GM21528 (cell line): Measurements from ENCODE around the gene MFAP1.
A peak's percentile ranks its signal among the peaks of the same experiment; 100 is the strongest.
"Not testable (repeated sequence)": the region's sequence is repeated elsewhere in the genome, so short reads cannot be mapped to it uniquely, and the experiment has no call there.

Source experiments
- ATAC-seq: cut with Tn5 transposase; IDR thresholded peaks from one replicate; pipeline ENCODE4 v1.9.1; 2021; ENCODE audit warnings: mild to moderate bottlenecking, moderate library complexity; ENCODE audit not compliant: unreplicated experiment, low FRiP score

MFAP1 gene, protein sequence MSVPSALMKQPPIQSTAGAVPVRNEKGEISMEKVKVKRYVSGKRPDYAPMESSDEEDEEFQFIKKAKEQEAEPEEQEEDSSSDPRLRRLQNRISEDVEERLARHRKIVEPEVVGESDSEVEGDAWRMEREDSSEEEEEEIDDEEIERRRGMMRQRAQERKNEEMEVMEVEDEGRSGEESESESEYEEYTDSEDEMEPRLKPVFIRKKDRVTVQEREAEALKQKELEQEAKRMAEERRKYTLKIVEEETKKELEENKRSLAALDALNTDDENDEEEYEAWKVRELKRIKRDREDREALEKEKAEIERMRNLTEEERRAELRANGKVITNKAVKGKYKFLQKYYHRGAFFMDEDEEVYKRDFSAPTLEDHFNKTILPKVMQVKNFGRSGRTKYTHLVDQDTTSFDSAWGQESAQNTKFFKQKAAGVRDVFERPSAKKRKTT

DNA sequence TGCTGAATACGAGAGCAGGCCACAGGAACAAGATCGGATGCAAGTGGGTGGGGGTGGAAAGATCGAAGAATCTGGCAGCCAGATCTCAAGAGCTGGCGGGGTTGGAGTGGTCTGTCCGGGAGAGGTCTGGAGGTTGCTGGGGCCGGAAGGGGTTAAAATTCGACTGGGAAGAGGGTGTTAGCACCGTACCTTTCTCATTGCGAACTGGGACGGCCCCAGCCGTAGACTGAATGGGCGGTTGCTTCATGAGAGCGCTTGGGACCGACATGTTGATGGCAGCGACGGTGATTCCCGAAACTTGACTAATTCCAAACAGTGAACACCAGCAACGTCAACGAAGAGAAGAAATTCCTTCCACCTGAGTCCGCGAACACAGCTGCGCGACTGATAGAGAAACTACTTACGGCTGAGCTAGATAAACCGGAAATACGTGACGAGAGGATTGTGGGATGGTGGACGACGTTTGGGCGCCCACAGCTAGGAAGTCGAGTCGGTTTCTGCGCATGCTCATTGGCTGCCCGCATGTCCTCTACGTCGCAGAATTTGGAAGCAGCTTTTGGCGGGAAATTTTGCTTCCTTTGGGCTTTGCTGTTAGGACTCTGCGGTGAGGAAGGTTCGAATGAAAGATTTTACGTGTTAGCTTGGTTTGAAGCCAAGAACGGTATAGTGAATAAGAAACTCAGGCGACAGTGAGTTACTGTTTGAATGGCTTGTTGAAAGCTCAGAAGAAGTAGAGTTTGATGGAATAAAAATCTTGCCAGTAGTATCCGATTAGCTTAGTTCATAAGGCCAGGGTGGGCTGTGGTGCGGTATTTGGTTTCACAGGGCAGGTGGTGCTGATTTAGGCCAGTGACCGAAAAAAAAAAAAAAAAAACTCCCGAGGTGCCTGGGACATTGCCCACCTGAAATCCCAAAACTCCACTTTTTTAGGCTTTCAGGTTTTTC, at the start of gene MFAP1:
Gene MFAP1 (minus strand): TSS at position 389 of the 945 bp plus-strand sequence. CDS start 121 bp downstream, at position 268.
- ATAC-seq = peak; percentile 70

DNA sequence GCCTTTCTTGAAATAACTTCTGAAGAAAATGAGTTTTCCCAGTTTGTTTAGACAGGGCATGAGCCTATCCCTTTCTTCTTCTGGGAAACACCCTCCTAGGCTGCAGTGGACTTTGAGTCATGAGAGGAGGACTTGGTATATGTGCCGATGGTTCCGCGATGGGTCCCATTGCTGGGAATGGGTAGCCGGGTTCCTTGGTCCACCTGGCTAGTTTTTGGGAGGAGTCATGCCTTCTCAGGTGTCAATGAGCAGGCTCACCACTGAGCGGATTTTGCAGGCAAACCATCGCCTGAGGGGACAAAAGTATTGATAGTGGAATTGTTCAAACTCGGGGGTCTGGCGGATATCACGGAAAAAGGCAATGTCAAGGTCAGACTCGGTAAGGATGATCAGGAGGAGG, 49.2 kb upstream of the MFAP1 start:
- ATAC-seq = no peak

DNA sequence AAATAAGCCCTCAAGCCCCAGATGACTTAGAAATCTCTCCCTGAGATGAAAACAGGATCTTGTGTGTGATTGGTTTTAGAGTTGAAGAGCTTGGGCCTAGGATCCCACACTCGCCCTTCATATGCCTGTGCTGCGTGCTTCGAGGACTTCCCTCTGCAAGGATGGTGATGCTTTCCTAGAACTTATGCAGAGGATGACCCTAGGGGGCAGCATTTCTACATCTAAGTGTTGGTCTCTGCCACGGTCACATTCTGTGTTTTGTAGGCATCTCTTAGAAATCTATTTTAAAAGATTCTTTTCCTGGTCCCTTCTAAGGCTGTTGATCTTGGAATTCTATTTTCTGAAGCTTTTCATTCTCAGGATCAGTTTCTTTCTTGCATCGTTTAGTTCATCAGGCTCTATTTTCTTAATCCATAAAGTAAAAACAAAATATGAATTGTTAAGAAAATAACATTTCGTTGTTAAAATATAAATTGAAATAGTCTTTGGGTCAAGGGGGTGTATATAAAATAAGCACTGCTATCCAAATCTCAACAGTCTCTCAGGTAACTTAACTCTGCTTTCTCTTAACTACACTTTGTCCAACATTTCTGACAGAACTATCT, 48.0 kb upstream of the MFAP1 start:
- no peak for ATAC-seq

DNA sequence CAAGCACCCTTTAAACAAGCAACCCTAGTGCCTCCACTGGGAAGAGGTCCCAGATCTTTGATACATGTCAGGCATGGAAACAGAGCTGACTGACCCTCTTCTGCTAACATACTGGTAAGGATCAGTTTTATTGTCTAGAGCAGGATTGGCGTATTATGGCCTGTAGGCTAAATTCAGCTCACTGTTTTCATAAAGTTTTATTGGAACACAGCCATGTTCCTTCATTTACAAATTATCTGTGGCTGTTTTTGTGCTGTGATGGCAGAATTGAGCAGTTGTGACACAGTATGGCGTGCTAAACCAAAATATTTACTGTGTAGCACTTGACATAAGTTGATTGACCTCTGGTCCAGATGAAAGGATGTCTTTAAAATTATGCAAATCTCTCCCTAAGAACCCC, 47.3 kb upstream of the MFAP1 start:
- no peak for ATAC-seq

DNA sequence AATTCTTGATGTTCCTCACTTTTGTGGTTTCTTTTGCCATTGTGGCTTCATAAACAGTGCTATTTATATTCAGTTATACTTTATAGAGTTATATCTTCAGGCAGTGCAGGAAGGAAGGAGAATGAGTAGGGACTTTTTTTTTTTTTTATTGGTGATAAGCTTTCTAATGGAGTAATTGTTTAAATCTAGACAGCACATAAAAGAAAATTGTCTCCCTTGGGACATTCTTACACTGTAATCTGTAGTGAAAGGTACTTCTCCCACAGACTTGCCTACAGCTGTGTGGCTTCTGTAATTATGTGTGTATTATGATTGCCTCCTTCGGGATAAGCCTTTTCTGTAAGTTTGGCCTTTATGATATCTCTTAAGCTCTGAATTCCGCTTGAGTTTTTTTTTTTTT, 43.9 kb upstream of the MFAP1 start:
- ATAC-seq = no peak

DNA sequence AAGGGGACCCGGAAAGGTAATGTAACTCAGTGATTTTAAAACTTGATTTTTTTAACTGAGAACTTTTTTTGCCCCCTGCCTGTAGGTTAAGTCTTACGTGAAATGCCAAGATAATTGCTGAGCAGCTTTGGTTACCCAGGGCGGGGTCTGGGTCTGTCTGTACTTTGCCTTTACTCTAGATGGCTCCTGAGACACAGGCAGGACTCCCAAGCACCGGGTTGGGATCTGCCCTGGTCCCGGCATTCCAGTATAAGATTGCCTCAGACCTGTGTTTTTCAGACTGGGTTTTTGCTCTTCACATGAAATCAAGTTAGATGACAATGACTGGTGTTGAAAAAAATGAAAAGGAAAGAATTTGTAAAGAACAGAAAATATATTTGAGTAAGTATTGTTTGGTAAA, 42.6 kb upstream of the MFAP1 start:
- no peak for ATAC-seq

DNA sequence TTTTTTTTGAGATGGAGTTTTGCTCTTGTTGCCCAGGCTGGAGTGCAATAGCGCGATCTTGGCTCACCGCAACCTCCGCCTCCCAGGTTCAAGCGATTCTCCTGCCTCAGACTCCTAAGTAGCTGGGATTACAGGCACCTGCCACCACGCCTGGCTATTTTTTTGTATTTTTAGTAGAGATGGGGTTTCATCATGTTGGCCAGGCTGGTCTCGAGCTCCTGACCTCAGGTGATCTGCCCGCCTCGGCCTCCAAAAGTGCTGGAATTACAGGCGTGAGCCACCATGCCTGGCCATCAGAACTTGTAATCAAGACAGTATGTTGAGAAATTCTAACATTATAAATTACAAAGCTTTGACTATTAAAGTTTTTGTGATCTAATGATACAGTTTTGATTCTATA, 42.1 kb upstream of the MFAP1 start:
- ATAC-seq = not testable (repeated sequence)

DNA sequence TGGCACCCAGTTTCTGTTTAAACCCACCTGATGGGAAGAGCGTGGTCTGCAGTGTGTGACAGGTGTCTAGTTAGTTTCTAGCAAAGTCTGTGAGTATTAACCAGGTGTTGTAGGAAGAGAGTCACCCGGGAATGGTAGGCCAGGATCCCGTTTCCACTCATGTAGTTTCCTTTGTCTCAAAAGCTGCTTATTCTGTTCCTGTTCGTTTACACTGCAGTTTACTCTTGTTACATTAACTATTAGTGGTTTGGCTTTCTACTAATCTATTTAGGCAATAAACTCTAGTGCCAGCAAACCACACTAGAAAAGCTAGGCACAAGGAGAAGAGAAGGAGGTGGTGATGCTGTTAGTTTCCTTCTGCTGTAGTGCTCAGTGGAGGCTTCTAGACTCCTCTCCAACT, 35.1 kb upstream of the MFAP1 start:
- ATAC-seq = no peak

DNA sequence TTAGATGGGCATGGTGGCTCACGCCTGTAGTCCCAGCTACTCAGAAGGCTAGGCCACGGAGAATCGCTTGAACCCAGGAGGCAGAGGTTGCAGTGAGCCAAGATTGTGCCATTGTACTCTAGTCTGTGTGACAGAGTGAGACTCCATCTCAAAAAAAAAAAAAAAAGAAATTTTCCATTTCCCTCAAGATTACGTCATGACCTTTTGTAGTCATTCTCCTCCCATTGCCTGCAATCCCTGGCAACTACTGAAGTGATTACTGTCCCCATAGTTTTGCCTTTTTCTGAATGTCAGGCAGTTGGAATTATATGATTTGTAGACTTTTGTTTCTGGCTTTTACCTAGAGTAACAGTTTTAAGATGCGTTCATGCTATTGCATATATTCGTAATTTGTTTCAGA, 30.3 kb upstream of the MFAP1 start:
- ATAC-seq = no peak

DNA sequence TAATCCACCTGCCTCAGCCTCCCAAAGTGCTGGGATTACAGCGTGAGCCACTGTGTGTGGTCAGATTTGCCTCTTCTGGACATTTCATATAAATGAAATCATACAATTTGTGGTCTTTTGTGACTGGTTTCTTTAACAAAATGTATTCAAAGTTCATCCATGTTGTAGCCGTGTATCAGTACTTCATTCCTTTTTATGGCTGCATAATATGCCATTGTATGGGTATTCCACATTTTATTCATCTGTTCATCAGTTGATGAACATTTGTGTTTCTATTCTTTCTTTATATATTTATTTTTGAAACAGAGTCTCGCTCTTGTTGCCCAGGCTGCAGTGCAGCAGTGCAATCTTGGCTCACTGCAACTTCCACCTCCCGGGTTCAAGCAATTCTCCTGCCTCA, 28.1 kb upstream of the MFAP1 start:
- ATAC-seq = no peak

DNA sequence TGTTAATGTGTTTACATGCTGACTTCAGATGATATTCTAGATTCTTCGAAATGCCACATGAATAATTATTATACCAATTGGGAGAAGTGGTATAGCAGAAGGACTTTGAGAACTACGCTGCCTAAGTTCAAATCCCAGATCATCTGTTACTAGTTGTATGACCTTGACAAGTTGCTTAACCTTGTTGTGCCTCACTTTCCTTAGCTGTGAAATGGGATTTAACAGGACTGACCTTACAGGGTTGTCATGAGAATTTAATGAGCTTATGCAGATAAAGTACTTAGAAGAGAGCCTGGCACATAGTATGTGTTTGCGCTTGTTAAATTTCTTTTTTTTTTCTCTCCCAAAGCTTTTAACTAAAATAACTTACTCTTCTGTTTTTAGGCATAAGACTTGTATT, 26.8 kb upstream of the MFAP1 start:
- no peak for ATAC-seq

DNA sequence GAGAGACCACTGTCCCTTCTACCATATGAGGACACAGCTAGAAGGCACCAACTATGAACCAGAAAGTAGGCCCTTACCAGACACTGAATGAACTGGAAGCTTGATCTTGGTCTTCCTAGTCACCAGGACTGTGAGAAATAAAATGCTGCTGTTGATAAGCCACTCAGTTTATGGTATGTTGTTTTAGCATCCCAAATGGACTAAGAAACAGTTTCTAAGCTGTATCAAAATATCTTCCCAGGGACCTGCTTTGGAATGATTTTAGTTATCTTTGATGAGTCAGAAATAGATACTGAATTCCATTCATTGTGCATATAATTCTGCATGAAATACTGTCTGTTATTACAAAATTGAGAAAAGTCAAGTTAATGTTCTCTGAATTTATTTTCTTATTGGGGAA, 20.9 kb upstream of the MFAP1 start:
- no peak for ATAC-seq

DNA sequence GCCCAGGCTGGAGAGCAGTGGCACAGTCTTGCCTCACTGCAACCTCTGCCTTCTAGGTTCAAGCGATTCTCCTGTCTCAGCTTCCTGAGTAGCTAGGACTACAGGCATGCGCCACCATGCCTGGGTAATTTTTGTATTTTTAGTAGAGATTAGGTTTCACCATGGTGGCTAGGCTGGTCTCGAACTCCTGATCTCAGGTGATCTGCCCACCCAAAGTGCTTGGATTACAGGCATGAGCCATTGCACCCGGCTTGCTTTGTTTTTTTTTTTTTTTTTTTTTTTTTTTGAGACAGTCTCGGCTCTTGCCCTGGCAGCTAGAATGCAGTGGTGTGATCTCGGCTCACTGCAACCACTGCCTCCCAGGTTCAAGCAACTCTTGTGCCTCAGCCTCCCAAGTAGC, 8.0 kb upstream of the MFAP1 start:
- ATAC-seq = not testable (repeated sequence)

DNA sequence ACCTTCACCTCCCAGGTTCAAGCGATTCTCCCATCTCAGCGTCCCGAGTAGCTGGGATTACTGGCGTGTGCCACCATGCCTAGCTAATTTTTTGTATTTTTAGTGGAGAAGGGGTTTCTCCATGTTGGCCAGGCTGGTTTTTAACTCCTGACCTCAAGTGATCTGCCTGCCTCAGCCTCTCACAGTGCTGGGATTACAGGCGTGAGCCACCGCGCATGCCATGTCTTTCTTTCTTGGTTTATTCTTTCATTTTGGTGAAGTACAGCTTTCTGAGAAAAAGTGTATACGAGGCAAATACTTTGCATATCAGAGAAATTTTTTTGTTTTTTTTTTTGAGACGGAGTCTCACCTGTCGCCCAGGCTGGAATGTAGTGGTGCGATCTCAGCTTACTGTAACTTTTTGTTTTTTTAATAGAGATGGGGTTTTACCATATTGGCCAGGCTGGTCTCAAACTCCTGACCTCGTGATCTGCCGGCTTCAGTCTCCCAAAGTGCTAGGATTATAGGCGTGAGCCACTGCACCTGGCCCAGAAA, 7.1 kb upstream of the MFAP1 start:
- ATAC-seq = not testable (repeated sequence)

DNA sequence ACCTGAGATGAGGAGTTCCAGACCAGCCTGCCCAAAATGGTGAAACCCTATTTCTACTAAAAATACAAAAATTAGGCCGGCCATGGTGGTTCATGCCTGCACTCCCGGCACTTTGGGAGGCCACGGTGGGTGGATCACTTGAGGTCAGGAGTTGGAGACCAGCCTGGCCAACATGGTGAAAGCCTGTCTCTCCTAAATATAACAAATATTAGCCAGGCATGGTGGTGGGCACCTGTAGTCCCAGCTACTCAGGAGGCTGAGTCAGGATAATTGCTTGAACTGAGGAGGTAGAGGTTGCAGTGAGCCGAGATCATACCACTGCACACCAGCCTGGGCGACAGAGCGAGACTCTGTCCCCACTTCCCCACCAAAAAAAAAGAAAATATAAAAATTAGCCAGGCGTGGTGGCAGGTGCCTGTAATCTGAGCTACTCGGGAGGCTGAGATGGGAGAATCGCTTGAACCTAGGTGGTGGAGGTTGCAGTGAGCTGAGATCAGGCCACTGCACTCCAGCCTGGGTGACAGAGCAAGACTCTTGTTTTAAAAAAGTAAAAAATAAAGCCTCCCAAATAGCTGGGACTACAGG, 6.3 kb upstream of the MFAP1 start:
- ATAC-seq = not testable (repeated sequence)

DNA sequence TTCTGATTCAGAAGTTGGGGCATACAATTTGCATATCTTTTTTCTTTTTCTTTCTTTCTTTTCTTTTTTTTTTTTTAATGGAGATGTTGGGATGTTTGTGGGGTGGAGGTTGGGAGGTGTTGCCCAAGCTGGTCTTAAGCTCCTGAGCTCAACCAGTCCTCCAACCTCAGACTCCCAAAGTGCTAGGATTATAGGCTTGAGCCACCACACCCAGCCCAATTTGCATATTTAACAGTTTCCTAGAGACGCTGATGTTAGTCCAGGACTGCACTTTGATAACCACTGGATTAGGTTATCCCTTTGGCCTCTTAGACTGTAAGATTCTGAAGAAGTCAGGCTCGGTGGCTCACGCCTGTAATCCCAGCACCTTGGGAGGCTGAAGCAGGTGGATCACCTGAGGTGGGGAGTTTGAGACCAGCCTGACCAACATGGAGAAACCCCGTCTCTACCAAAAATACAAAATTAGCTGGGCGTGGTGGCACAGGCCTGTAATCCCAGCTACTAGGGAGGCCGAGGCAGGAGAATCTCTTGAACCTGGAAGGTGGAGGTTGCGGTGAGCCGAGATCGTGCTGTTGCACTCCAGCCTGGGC, 5.6 kb upstream of the MFAP1 start:
- ATAC-seq = not testable (repeated sequence)

DNA sequence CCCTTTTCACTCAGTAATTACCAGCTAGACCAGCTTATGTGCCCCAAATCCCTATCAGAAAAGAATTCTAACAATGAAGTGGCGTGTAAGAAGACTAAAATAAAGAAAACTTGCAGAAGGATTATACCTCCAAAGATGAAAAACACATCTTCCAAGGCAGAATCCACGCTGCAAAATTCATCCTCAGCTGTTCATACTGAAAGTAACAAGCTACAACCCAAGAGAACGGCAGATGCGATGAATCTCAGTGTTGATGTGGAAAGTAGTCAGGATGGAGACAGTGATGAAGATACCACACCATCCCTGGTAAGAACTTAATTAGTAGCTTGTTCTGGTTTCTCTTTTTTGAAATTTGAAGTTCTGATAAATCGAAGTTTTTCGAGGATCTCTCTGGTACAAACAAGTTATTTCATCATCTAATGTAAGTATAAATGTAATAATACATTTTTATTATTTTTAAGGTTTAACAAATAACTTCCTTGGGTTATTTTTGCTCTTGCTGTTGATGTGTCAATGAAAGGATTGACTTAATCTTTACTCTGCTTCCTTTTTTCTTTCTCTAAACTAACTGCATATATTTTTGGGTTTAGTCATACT, 3.7 kb upstream of the MFAP1 start:
- no peak for ATAC-seq

DNA sequence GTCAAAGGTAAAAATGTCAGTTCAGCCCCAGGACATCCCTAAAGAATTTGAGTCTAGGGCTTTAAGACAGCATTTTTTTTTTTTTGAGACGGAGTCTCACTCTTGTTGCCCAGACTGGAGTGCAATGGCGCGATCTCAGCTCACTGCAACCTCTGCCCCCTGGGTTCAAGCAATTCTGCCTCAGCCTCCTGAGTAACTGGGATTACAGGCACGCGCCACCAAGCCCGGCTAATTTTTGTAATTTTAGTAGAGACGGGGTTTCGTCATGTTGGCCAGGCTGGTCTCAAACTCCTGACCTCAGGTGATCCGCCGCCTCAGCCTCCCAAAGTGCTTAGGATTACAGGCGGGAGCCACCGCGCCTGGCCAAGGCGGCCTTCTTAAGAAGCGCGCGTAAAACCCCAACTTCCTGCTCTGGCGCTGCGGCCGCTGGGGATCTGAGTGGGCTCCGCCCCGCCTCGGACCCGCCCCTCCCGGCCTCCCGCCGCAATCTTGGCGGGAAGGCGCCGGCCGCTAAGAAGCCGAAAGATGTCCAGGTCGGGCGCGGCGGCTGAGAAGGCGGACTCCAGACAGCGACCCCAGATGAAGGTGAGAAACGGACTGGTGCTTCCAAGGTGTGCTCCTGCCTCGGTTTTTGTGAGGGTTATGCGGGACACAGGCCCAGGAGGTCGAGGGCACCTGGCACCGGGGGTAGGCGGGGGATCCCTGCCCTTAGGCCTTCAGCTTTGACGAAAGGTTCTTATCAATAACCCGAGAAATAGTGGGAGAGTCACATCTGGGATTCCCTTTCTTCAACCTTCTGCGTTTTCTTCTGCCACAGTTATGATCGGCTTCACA, 2.2 kb upstream of the MFAP1 start, which contains the start of gene WDR76:
Gene WDR76 (plus strand): TSS at position 495 of the 834 bp plus-strand sequence. CDS start 31 bp downstream, at position 526.
- ATAC-seq = no peak
